ENCODE results near the gene FBN2. TPM values are rescaled to one million over a fixed set of nuclear protein-coding genes. Genes with fewer than 3 reads are reported as not detected.

FBN2 gene
- total and polyA plus RNA-seq, 9 of the 15 experiments (the other 6 are each of a cell fraction or from before 2014, with no cell fraction given) = 0.01 to 0.09 TPM; not detected in 7

DNA sequence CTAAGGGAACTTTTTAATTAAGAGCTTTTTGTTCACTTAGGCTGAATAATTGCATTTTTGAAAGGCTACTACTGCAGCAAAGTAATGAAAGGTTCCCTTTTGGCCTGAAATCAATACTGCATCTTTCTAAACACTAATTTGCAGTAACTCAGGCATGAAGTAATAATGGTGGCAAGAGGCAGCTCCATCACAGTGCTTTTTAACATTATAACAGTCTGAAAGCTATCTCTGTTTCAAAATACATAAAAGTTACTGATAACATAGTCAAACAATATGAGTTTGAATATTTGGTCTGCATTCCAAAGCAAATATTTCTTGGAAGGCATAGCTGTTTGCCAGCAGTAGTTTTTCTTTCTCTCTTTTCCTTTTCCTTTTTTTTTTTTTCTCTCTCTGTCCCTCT lies 113.4 kb downstream of the FBN2 start:
- Histone ChIP-seq H3K4me3 (no peak overlapping the region), H3K9ac (ENCODE audit: insufficient read depth in 1 of 2, low read depth in 2 of 2, low read length in 2 of 2) (no peak overlapping the region), H3K9me1 (ENCODE audit: control insufficient read depth, insufficient read depth, low read length) (no peaks in the 10 kb centered on the region), H3K79me2 (ENCODE audit: control insufficient read depth, insufficient read depth, low read length) (no peaks in the 10 kb centered on the region), H3K4me2 (ENCODE audit: insufficient read depth, low read length) (no peak overlapping the region), H3K4me1 (replicated peaks in 1 of 2; ENCODE audit: control insufficient read depth in 2 of 2, insufficient read depth in 2 of 2, low read length in 2 of 2) (no peaks in the 10 kb centered on the region), H3K9me3 (replicated peaks; ENCODE audit: control insufficient read depth, insufficient read depth, low read depth, low read length) (peaks cover 3% of the 10 kb centered on the region; the same call in 1 of the 2 replicates), H3K36me3 (ENCODE audit: control insufficient read depth, insufficient read depth, low read length) (no peaks in the 10 kb centered on the region), H2AFZ (ENCODE audit: low read depth, low read length) (no peak overlapping the region), H4K20me1 (replicated peaks; ENCODE audit: control insufficient read depth, insufficient read depth, low read length) (no peaks in the 10 kb centered on the region), H3K27ac (ENCODE audit: extremely low read depth, low read depth, low read length) (no peak overlapping the region), H3K27me3 (ENCODE audit: control insufficient read depth in 2 of 2, insufficient read depth in 2 of 2, low read length in 2 of 2) (no peaks in the 10 kb centered on the region)
- ATAC-seq = no peak
- intact Hi-C loops (cut with micrococcal nuclease) (no loop called here), in situ Hi-C loops (cut with MboI) (no loop called here)
- no TSS peak for BruUV-seq (replicated peaks)
- FAIRE-seq = no peak
- TF ChIP-seq NCOA1 (IDR thresholded peaks at IDR 0.05; ENCODE audit: low read depth) (no peak), HDAC2 (IDR thresholded peaks at IDR 0.05) (no peak), ATF7 (IDR thresholded peaks at IDR 0.05) (no peak), DIDO1 (tag; IDR thresholded peaks at IDR 0.05; ENCODE audit: low read depth) (no peak), STAT5B (CRISPR knock-in tag; IDR thresholded peaks at IDR 0.05) (no peak), RERE (CRISPR knock-in tag; IDR thresholded peaks at IDR 0.05; ENCODE audit: borderline replicate concordance) (no peak)
- TF ChIP-seq, protein P1, sequence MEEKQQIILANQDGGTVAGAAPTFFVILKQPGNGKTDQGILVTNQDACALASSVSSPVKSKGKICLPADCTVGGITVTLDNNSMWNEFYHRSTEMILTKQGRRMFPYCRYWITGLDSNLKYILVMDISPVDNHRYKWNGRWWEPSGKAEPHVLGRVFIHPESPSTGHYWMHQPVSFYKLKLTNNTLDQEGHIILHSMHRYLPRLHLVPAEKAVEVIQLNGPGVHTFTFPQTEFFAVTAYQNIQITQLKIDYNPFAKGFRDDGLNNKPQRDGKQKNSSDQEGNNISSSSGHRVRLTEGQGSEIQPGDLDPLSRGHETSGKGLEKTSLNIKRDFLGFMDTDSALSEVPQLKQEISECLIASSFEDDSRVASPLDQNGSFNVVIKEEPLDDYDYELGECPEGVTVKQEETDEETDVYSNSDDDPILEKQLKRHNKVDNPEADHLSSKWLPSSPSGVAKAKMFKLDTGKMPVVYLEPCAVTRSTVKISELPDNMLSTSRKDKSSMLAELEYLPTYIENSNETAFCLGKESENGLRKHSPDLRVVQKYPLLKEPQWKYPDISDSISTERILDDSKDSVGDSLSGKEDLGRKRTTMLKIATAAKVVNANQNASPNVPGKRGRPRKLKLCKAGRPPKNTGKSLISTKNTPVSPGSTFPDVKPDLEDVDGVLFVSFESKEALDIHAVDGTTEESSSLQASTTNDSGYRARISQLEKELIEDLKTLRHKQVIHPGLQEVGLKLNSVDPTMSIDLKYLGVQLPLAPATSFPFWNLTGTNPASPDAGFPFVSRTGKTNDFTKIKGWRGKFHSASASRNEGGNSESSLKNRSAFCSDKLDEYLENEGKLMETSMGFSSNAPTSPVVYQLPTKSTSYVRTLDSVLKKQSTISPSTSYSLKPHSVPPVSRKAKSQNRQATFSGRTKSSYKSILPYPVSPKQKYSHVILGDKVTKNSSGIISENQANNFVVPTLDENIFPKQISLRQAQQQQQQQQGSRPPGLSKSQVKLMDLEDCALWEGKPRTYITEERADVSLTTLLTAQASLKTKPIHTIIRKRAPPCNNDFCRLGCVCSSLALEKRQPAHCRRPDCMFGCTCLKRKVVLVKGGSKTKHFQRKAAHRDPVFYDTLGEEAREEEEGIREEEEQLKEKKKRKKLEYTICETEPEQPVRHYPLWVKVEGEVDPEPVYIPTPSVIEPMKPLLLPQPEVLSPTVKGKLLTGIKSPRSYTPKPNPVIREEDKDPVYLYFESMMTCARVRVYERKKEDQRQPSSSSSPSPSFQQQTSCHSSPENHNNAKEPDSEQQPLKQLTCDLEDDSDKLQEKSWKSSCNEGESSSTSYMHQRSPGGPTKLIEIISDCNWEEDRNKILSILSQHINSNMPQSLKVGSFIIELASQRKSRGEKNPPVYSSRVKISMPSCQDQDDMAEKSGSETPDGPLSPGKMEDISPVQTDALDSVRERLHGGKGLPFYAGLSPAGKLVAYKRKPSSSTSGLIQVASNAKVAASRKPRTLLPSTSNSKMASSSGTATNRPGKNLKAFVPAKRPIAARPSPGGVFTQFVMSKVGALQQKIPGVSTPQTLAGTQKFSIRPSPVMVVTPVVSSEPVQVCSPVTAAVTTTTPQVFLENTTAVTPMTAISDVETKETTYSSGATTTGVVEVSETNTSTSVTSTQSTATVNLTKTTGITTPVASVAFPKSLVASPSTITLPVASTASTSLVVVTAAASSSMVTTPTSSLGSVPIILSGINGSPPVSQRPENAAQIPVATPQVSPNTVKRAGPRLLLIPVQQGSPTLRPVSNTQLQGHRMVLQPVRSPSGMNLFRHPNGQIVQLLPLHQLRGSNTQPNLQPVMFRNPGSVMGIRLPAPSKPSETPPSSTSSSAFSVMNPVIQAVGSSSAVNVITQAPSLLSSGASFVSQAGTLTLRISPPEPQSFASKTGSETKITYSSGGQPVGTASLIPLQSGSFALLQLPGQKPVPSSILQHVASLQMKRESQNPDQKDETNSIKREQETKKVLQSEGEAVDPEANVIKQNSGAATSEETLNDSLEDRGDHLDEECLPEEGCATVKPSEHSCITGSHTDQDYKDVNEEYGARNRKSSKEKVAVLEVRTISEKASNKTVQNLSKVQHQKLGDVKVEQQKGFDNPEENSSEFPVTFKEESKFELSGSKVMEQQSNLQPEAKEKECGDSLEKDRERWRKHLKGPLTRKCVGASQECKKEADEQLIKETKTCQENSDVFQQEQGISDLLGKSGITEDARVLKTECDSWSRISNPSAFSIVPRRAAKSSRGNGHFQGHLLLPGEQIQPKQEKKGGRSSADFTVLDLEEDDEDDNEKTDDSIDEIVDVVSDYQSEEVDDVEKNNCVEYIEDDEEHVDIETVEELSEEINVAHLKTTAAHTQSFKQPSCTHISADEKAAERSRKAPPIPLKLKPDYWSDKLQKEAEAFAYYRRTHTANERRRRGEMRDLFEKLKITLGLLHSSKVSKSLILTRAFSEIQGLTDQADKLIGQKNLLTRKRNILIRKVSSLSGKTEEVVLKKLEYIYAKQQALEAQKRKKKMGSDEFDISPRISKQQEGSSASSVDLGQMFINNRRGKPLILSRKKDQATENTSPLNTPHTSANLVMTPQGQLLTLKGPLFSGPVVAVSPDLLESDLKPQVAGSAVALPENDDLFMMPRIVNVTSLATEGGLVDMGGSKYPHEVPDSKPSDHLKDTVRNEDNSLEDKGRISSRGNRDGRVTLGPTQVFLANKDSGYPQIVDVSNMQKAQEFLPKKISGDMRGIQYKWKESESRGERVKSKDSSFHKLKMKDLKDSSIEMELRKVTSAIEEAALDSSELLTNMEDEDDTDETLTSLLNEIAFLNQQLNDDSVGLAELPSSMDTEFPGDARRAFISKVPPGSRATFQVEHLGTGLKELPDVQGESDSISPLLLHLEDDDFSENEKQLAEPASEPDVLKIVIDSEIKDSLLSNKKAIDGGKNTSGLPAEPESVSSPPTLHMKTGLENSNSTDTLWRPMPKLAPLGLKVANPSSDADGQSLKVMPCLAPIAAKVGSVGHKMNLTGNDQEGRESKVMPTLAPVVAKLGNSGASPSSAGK (IDR thresholded peaks at IDR 0.05) = no peak
- ChIA-PET CTCF (ENCODE audit: low intra/inter-chr PET ratio) (no interaction called here), POLR2A (no interaction called here)
- no peak for DNase-seq (ENCODE audit: extremely low read depth in 1 of 4, low spot score in 3 of 4)
